Measurements from ENCODE around the gene ENPP6.
A peak's percentile ranks its signal among the peaks of the same experiment; 100 is the strongest.

The ENPP6 gene

GRCh38 chr4:184217634-184218033 is at the start of gene ENPP6:
ENPP6 (minus strand) TSS chr4:184217873; CDS start chr4:184217819, 54 bp downstream.
- H3K4me3 ChIP-seq (ENCODE audit: low read depth, low read length): no peak within 1 kb of the TSS
- TF ChIP-seq, protein P1, sequence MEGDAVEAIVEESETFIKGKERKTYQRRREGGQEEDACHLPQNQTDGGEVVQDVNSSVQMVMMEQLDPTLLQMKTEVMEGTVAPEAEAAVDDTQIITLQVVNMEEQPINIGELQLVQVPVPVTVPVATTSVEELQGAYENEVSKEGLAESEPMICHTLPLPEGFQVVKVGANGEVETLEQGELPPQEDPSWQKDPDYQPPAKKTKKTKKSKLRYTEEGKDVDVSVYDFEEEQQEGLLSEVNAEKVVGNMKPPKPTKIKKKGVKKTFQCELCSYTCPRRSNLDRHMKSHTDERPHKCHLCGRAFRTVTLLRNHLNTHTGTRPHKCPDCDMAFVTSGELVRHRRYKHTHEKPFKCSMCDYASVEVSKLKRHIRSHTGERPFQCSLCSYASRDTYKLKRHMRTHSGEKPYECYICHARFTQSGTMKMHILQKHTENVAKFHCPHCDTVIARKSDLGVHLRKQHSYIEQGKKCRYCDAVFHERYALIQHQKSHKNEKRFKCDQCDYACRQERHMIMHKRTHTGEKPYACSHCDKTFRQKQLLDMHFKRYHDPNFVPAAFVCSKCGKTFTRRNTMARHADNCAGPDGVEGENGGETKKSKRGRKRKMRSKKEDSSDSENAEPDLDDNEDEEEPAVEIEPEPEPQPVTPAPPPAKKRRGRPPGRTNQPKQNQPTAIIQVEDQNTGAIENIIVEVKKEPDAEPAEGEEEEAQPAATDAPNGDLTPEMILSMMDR (IDR thresholded peaks at IDR 0.05; ENCODE audit: insufficient read depth, low read depth, low read length, missing control alignments): no peak
- no peak for DNase-seq (ENCODE audit: low read depth)

- peak overlapping the region; percentile 73 for H3K4me3 ChIP-seq (ENCODE audit: low read depth, low read length)
- peak; percentile 85 for DNase-seq (ENCODE audit: low read depth)
- TF ChIP-seq, protein P1 (IDR thresholded peaks at IDR 0.05; ENCODE audit: insufficient read depth, low read depth, low read length, missing control alignments): no peak
These were observed 49.5 kb upstream of the ENPP6 start for GRCh38 chr4:184267206-184267608.

DNA sequence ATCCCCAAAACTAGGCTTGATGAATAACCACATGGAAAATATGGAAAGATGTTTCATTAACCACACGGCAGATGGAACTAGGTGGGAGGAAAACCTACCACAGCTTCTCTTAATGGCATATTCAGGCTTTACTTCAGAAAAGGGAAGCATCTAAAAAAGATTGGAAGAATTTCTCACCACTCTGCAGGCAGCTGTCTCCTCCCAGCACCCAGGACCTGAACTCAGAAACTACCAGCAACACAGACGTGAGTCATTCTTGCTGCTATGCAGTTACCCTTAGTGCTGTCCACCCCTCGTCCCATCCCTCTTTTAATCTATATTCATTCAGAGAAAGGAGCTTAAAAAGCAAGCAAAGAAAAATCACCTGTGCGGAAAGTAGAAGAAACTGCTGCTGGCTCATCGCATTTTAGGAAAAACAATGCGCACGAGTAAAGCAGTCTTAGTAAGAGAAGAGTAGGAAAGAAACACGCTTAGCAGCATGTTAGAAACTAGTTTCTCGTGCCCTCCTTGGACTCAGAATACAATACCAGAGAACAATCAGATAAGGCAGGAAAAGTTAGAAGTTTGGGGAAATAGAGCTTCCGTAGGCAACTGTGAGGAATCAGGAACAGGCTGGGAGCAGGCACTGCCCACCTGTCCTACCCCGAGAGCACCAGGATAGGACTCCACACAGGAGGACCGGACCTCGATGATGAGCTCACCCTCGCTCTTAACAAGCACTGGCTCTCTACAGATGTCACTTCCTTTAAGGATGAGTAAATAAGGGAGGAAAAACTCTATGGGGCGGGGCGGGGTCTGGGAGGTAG is 48.1 kb upstream of the ENPP6 start:
- peak overlapping the region; percentile 73 for H3K4me3 ChIP-seq (ENCODE audit: low read depth, low read length)
- TF ChIP-seq, protein P1 (IDR thresholded peaks at IDR 0.05; ENCODE audit: insufficient read depth, low read depth, low read length, missing control alignments): no peak
- peak; percentile 93 for DNase-seq (ENCODE audit: low read depth)

DNA sequence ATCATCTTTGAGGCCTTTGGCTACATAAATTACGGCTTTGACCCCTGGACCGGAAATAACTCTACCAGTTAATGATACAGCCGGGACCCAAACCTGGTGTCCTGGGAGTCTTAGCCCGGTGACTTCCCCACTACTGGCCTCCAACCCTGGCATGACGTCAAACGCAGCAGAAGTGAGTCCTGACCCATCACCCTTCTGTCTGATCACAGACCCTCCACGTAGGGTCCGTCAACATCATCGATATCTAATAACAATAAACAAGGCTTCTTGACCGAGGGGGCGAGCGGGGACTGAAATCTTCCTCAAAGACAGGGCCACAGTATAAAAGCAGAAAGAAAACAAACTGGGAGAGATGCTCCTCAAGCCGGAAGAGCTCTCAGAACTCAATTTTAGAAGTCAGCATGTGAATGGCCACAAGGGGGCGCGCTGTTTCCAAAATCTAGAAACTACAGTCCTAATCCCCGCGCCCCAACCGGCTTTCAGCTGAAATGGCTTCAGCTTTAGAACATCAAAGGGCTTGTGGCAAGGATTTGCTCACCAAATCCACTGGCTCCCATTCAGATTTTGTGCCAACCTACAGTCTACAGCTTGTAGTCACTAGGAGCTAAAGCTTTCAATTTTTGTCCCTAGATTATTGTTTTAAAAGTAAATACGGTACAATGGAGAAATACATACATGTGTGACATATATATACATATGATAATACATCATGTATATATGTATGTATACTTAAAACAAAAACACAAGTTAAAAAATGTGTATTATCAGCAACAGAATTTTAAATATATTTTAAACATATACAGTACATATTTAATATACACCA is 46.4 kb upstream of the ENPP6 start:
- TF ChIP-seq, protein P1 (IDR thresholded peaks at IDR 0.05; ENCODE audit: insufficient read depth, low read depth, low read length, missing control alignments): peak; percentile 74
- peak; percentile 98 for DNase-seq (ENCODE audit: low read depth)
- peak overlapping the region; percentile 73 for H3K4me3 ChIP-seq (ENCODE audit: low read depth, low read length)

DNA sequence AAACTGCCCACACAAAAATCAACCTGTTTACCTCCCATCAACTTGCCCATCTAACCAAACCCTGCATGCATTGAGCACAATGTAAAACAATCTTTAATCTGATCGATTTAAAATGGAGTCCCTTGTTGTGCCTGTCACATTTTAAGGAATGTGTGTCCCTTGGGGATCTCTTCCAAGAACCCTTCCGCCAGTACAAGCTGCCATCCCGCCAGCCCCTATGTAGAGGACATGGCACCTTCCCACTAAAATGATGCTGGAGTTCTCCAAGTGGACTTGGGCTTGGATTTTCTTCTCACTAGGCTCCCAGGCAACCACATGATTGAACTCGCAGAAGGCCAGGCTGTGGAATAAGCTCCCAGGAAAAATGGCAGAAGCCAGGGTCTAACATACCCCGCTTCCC is 45.8 kb upstream of the ENPP6 start:
- DNase-seq (ENCODE audit: low read depth): no peak
- H3K4me3 ChIP-seq (ENCODE audit: low read depth, low read length): peak overlapping the region; percentile 73
- TF ChIP-seq, protein P1 (IDR thresholded peaks at IDR 0.05; ENCODE audit: insufficient read depth, low read depth, low read length, missing control alignments): no peak

- peak overlapping the region; percentile 9; the same call in 1 of the 2 replicates for H3K4me3 ChIP-seq (ENCODE audit: low read depth, low read length)
- peak; percentile 40 for DNase-seq (ENCODE audit: low read depth)
- TF ChIP-seq, protein P1 (IDR thresholded peaks at IDR 0.05; ENCODE audit: insufficient read depth, low read depth, low read length, missing control alignments): no peak
These were observed 45.2 kb upstream of the ENPP6 start for GRCh38 chr4:184262901-184263300.
